HPDE6-E6E7 (cell line): ENCODE data around the gene PDCD5.

ENCODE experiments used
- DNase-seq: peaks from one replicate; pipeline ENCODE4 v3.0.0; 2011; ENCODE audit warnings: missing footprints; ENCODE audit errors: extremely low spot score

PDCD5 gene

DNA sequence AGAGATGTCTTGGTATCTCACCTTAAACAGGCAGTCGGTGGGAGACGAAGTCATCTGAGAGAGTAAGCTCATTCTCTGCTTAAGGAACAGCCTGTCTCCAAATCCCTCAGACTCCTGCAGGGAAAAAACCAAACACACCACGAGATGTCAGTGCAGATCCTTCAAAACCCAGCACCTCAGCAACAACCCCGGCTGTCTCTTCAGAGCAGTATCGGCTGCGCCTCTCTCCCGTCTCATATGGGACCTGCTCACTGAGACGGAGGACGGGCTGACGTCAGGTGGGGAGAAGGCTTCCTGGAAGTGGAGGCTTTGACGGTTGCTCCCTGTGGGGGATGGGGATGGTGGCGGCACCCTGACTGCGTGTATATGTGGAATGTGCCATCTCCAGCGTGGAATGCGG is 50.4 kb downstream of the PDCD5 start:
- DNase-seq: no peak
